Vagina (tissue), 2 donors: Measurements from ENCODE around the gene TJP1. TPM values are rescaled to one million over a fixed set of nuclear protein-coding genes. Genes with fewer than 3 reads are reported as not detected.

Source experiments
- DNase-seq, 2 donors: peaks; one replicate each; pipeline ENCODE4 v3.0.0-alpha.2; 2017; ENCODE audit errors: extremely low spot score in 2 of 2
- H3K27ac ChIP-seq: fragments of 200-600 bp; sonication (generic); one replicate; pipeline ENCODE4 v1.5.1; 2019
- H3K27me3 ChIP-seq: fragments of 200-600 bp; sonication (generic); one replicate; pipeline ENCODE4 v1.5.1; 2019
- H3K36me3 ChIP-seq, 2 donors: fragments of 200-600 bp; sonication (generic); one replicate each; pipeline ENCODE4 v1.5.1; 2017 to 2019
- H3K4me1 ChIP-seq: fragments of 200-600 bp; sonication (generic); one replicate; pipeline ENCODE4 v1.5.1; 2019
- H3K4me3 ChIP-seq, 2 donors: fragments of 200-600 bp; sonication (generic); 1 replicate in 1 of 2; 2 replicates in 1 of 2; pipeline ENCODE4 v1.5.1; 2016 to 2019
- H3K9me3 ChIP-seq: fragments of 200-600 bp; sonication (generic); one replicate; pipeline ENCODE4 v1.5.1; 2019
- CTCF ChIP-seq, 3 experiments: fragments of 450-650 bp in 2 of 3; fragments of 200-600 bp in 1 of 3; sonication (generic) in 1 of 3; IDR thresholded peaks; one replicate each; pipeline ENCODE4 v1.5.1; 2017 to 2019; ENCODE audit warnings: antibody characterized with exemption in 3 of 3, mild to moderate bottlenecking in 2 of 3, moderate library complexity in 2 of 3
- POLR2A ChIP-seq, 2 donors: fragments of 450-650 bp; IDR thresholded peaks; one replicate each; pipeline ENCODE4 v1.6.1; 2017; ENCODE audit warnings: antibody characterized with exemption in 2 of 2, mild to moderate bottlenecking in 2 of 2, moderate library complexity in 2 of 2
- POLR2AphosphoS5 ChIP-seq, 2 donors: sonication (generic); formaldehyde crosslinking; IDR thresholded peaks; one replicate each; pipeline ENCODE4 v1.9.0; 2017; ENCODE audit warnings: antibody characterized with exemption in 2 of 2, mild to moderate bottlenecking in 2 of 2, low read depth in 1 of 2; ENCODE audit not compliant: insufficient read depth in 1 of 2
- intact Hi-C: fragments of 100-400 bp; cut with DNase I; formaldehyde crosslinking; loops from one replicate; pipeline ENCODE4 v1.15.1; 2023
- total RNA-seq: library from RNA; depleted of rRNA; stranded (reverse); fragments of >200 nt; gene quantifications from one replicate; pipeline ENCODE4 v1.2.3, GENCODE V29; 2016

The TJP1 gene
- total RNA-seq, 1 donor from 2014 or later: 110 TPM

GRCh38 chr15:29813009-29813408 is 9.3 kb downstream of the TJP1 start:
- no peaks in the 10 kb centered on the region for H3K9me3 ChIP-seq
- intact Hi-C loops: no loop called here
- H3K4me1 ChIP-seq: peaks cover 64% of the 10 kb centered on the region
- no peak overlapping the region for H3K27ac ChIP-seq
- DNase-seq: no peak
- H3K4me3 ChIP-seq: no peak overlapping the region
- no peaks in the 10 kb centered on the region for H3K36me3 ChIP-seq
- TF ChIP-seq POLR2AphosphoS5 (IDR thresholded peaks at IDR 0.05; ENCODE audit: insufficient read depth in 1 of 2, low read depth in 1 of 2) (no peak), POLR2A (IDR thresholded peaks at IDR 0.05) (no peak), CTCF (IDR thresholded peaks at IDR 0.05) (no peak)
- H3K27me3 ChIP-seq: no peaks in the 10 kb centered on the region

- H3K9me3 ChIP-seq: no peaks in the 10 kb centered on the region
- no peaks in the 10 kb centered on the region for H3K36me3 ChIP-seq
- intact Hi-C loops: no loop called here
- DNase-seq: no peak
- TF ChIP-seq POLR2AphosphoS5 (IDR thresholded peaks at IDR 0.05; ENCODE audit: insufficient read depth in 1 of 2, low read depth in 1 of 2) (peak in 1 of 2 donors; percentile 79), POLR2A (IDR thresholded peaks at IDR 0.05) (no peak)
- H3K27ac ChIP-seq: no peak overlapping the region
- H3K4me1 ChIP-seq: peaks cover 64% of the 10 kb centered on the region
- H3K4me3 ChIP-seq: no peak overlapping the region
- H3K27me3 ChIP-seq: no peaks in the 10 kb centered on the region
These were observed 9.9 kb downstream of the TJP1 start for GRCh38 chr15:29812384-29812694.

- Histone ChIP-seq H3K36me3 (no peaks in the 10 kb centered on the region), H3K27me3 (no peaks in the 10 kb centered on the region), H3K27ac (no peak overlapping the region), H3K4me1 (peaks cover 64% of the 10 kb centered on the region), H3K4me3 (no peak overlapping the region), H3K9me3 (no peaks in the 10 kb centered on the region)
- intact Hi-C loops: no loop called here
- DNase-seq: no peak
- TF ChIP-seq POLR2A (IDR thresholded peaks at IDR 0.05) (no peak), POLR2AphosphoS5 (IDR thresholded peaks at IDR 0.05; ENCODE audit: insufficient read depth in 1 of 2, low read depth in 1 of 2) (no peak), CTCF (IDR thresholded peaks at IDR 0.05) (no peak)
These were observed 10.4 kb downstream of the TJP1 start for GRCh38 chr15:29811691-29812383.

- Histone ChIP-seq H3K27ac (no peak overlapping the region), H3K36me3 (no peaks in the 10 kb centered on the region), H3K4me3 (no peak overlapping the region), H3K4me1 (peaks cover 44% of the 10 kb centered on the region), H3K27me3 (no peaks in the 10 kb centered on the region), H3K9me3 (no peaks in the 10 kb centered on the region)
- TF ChIP-seq POLR2AphosphoS5 (IDR thresholded peaks at IDR 0.05; ENCODE audit: insufficient read depth in 1 of 2, low read depth in 1 of 2) (no peak), POLR2A (IDR thresholded peaks at IDR 0.05) (no peak), CTCF (IDR thresholded peaks at IDR 0.05) (no peak)
- intact Hi-C loops: no loop called here
- no peak for DNase-seq
These were observed 16.6 kb downstream of the TJP1 start for GRCh38 chr15:29805708-29806104.

- H3K27ac ChIP-seq: no peak overlapping the region
- H3K36me3 ChIP-seq: no peaks in the 10 kb centered on the region
- TF ChIP-seq POLR2A (IDR thresholded peaks at IDR 0.05): no peak
- TF ChIP-seq POLR2AphosphoS5 (IDR thresholded peaks at IDR 0.05; ENCODE audit: insufficient read depth in 1 of 2, low read depth in 1 of 2): peak in 1 of 2 donors; percentile 46
- no peaks in the 10 kb centered on the region for H3K27me3 ChIP-seq
- intact Hi-C loops: no loop called here
- H3K4me1 ChIP-seq: peaks cover 40% of the 10 kb centered on the region
- H3K4me3 ChIP-seq: no peak overlapping the region
- no peaks in the 10 kb centered on the region for H3K9me3 ChIP-seq
- no peak for DNase-seq
These were observed 17.1 kb downstream of the TJP1 start for GRCh38 chr15:29805043-29805707.

GRCh38 chr15:29802411-29802810 is 19.9 kb downstream of the TJP1 start:
- H3K27ac ChIP-seq: no peak overlapping the region
- H3K36me3 ChIP-seq: no peaks in the 10 kb centered on the region
- TF ChIP-seq CTCF (IDR thresholded peaks at IDR 0.05) (no peak), POLR2A (IDR thresholded peaks at IDR 0.05) (no peak), POLR2AphosphoS5 (IDR thresholded peaks at IDR 0.05; ENCODE audit: insufficient read depth in 1 of 2, low read depth in 1 of 2) (no peak)
- H3K27me3 ChIP-seq: no peaks in the 10 kb centered on the region
- no peak for DNase-seq
- H3K4me3 ChIP-seq: no peak overlapping the region
- no peaks in the 10 kb centered on the region for H3K9me3 ChIP-seq
- peaks cover 47% of the 10 kb centered on the region for H3K4me1 ChIP-seq
- intact Hi-C loops: no loop called here
